ACC112 (cell line): ENCODE data around the gene SSRP1.

Source experiments
- H2AFZ ChIP-seq: fragments of 200-600 bp; sonication (generic); one replicate; pipeline ENCODE4 v1.6.0; 2017; ENCODE audit warnings: antibody characterized with exemption, low read length; ENCODE audit not compliant: unreplicated experiment
- H3K27ac ChIP-seq: fragments of 200-600 bp; sonication (generic); 2 replicates; pipeline ENCODE4 v1.5.1; 2014; ENCODE audit warnings: low read depth, mild to moderate bottlenecking, antibody characterized with exemption, low read length, moderate library complexity
- H3K27me3 ChIP-seq: fragments of 200-600 bp; sonication (generic); 2 replicates; pipeline ENCODE4 v1.6.1; 2014; ENCODE audit warnings: mild to moderate bottlenecking, antibody characterized with exemption, low read length, moderate library complexity, mixed read lengths; ENCODE audit not compliant: insufficient read depth
- H3K36me3 ChIP-seq: fragments of 200-600 bp; sonication (generic); 2 replicates; pipeline ENCODE4 v1.6.1; 2016; ENCODE audit warnings: mild to moderate bottlenecking, antibody characterized with exemption, low read length, moderate library complexity, mixed read lengths; ENCODE audit not compliant: insufficient read depth
- H3K4me1 ChIP-seq: fragments of 200-600 bp; sonication (generic); one replicate; pipeline ENCODE4 v1.6.1; 2016; ENCODE audit warnings: low read length, mixed read lengths; ENCODE audit not compliant: insufficient read depth, unreplicated experiment, control insufficient read depth
- H3K4me3 ChIP-seq: fragments of 200-600 bp; sonication (generic); 2 replicates; pipeline ENCODE4 v1.5.1; 2014; ENCODE audit warnings: mild to moderate bottlenecking, low read depth, low read length
- H3K79me2 ChIP-seq: fragments of 200-600 bp; sonication (generic); one replicate; pipeline ENCODE4 v1.6.0; 2016; ENCODE audit warnings: low read length; ENCODE audit not compliant: control insufficient read depth, unreplicated experiment, insufficient read depth

Gene SSRP1

GRCh38 chr11:57315491-57315890 lies 20.2 kb downstream of the SSRP1 start:
- peaks cover 25% of the 10 kb centered on the region for H3K79me2 ChIP-seq
- no peaks in the 10 kb centered on the region for H3K27me3 ChIP-seq
- no peak overlapping the region for H3K4me3 ChIP-seq
- no peak overlapping the region for H3K27ac ChIP-seq
- no peak overlapping the region for H2AFZ ChIP-seq
- H3K4me1 ChIP-seq = peaks cover 39% of the 10 kb centered on the region
- H3K36me3 ChIP-seq = peaks cover 11% of the 10 kb centered on the region; the same call in 1 of the 2 replicates

DNA sequence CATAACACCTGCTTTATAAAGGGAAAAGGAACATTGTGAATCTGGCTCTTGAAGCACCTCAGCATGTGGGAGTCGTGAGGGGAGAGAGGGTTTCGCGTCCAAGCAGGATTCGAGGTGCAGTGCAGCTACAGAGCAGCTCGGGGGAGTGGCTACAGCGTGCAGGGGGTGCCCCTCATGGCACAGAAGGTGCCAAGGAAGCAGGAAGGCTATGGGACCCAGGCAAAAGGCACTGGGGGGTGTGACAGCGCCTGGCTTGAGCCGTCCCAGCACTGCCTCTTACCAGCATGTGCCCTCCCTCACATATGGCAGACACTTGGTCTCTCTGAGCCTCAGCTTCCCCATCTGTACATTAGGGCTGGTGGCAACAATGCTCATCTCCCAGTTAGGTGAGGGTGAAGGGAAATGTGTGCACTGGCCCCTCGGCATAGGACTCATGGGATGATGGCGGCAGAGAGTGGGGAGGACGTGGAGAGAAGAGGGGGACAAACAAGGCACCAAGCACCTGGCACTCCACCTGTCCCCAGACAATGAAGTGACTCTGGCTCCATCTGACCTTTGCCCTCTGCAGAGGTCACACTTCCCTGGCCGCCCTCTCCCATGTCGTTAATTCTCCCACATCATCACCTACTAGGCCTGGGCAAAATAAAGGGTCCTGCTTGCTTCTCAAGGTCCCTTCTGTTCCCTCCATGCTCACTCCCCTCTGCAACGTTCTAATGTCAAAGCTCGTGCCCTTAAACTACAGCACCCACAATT lies 21.3 kb downstream of the SSRP1 start:
- Histone ChIP-seq H2AFZ (no peak overlapping the region), H3K36me3 (peaks cover 20% of the 10 kb centered on the region; the same call in 1 of the 2 replicates), H3K4me3 (no peak overlapping the region), H3K27me3 (no peaks in the 10 kb centered on the region), H3K27ac (no peak overlapping the region), H3K4me1 (peaks cover 50% of the 10 kb centered on the region), H3K79me2 (peaks cover 30% of the 10 kb centered on the region)

DNA sequence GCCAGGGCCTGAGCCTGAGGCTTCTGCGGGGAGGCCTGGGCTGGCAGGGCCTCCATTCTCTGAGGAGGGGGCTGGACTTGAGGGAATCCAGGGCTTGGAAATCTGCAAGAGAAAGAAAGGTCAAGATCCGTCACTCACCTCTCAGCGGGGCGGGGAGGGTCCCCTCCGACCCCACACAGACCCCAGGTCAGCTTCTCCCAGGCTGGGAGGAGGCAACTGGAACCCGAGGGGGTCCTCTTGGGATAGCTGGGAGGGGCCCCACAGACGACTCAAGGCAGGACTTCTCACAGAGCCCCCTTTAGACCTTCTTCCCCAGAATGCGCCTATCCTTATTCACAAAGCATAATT lies 21.9 kb downstream of the SSRP1 start:
- no peak overlapping the region for H3K27ac ChIP-seq
- peaks cover 55% of the 10 kb centered on the region for H3K4me1 ChIP-seq

DNA sequence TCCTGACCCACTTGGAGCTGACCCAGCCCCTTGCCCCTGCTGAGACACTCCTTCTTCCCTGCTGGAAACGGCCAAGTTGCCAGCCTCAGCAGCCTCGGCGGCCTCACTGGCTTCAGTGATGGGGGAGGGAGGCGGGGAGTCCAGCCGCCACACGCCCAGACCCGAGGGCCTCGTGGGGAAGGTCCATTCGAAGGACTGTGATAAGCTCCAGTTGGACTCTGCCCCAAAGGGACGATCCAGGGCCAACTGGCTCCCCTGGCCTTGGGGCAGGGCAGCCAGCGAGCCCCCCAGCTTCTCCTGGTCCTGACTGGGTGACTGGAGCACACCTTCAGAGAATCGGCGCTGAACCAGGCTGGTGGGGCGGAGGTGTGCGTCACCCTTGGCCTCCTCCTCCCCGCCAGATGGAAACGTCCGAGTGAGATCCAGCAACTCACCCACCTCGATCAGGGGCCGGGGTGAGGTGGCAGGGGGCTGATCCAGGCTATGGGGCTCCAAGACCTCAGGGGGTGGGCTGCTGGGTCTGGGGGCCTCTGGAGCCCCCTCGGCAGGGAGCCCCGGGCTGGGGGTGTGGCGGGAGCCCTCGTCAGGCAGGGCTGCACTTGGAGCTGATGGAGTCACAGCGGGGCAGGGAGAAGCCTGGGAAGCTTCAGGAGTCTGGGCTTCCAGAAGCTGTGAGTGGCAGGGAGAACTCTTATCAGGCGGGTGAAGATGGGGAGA lies 22.5 kb downstream of the SSRP1 start:
- no peaks in the 10 kb centered on the region for H3K27me3 ChIP-seq
- H3K4me1 ChIP-seq = peaks cover 56% of the 10 kb centered on the region
- peaks cover 29% of the 10 kb centered on the region for H3K79me2 ChIP-seq
- no peak overlapping the region for H3K27ac ChIP-seq
- no peak overlapping the region for H2AFZ ChIP-seq
- no peak overlapping the region for H3K4me3 ChIP-seq
- peaks cover 25% of the 10 kb centered on the region; the same call in 1 of the 2 replicates for H3K36me3 ChIP-seq

More for the DNA sequence above, 21.9 kb downstream of the SSRP1 start:
- H2AFZ ChIP-seq = no peak overlapping the region
- H3K4me3 ChIP-seq = no peak overlapping the region
- peaks cover 32% of the 10 kb centered on the region for H3K79me2 ChIP-seq
- H3K36me3 ChIP-seq = peaks cover 25% of the 10 kb centered on the region; the same call in 1 of the 2 replicates
- no peaks in the 10 kb centered on the region for H3K27me3 ChIP-seq

- Histone ChIP-seq H3K27me3 (no peaks in the 10 kb centered on the region), H3K4me1 (peaks cover 57% of the 10 kb centered on the region), H3K79me2 (peaks cover 29% of the 10 kb centered on the region), H3K4me3 (no peak overlapping the region), H3K27ac (no peak overlapping the region), H3K36me3 (peaks cover 28% of the 10 kb centered on the region; the same call in 1 of the 2 replicates), H2AFZ (no peak overlapping the region)
Measured at GRCh38 chr11:57312511-57313021, 23.1 kb downstream of the SSRP1 start.

DNA sequence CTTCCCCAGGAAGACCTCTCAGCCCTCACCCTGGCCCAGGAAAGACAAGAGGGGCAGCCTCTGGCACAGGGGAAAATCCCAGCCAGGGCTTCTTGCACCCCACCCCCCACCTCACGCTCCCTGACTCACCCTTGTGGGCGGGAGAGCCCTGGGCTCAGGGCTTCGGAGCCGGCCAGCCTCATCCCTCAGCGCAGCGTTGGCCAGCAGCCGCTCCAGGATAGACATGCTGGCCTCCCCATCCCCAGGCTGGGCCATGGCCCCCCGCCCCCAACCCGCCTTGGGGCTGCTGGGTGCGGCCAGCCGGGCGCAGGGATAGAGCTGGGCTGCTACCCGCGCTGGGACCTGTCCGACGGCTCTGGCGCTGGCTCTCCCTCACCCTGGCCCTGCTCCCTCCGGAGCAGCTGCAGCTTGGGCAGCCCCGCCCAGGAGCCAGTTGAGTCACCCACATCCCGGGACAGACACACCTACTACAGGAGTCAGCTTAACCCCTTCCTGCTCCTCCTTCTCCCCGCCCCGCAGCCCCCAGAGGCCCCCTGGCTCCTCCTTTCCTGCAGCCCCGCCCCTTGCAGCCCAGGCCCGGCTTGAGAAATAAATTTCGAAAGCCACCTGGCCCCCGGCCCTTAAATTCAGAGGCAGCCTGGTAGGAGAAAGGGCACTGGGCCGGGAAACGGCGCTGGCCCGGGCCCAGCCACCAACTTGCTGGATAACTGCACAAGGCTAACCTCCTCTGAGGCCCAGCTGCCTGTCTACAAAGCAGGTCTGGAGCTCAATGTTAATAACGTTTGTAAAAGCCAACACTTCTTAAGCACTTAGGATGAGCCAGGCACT lies 24.4 kb downstream of the SSRP1 start:
- H3K4me1 ChIP-seq = peaks cover 65% of the 10 kb centered on the region
- peaks cover 35% of the 10 kb centered on the region for H3K79me2 ChIP-seq
- H3K27me3 ChIP-seq = no peaks in the 10 kb centered on the region
- peak overlapping the region; percentile 79 for H3K27ac ChIP-seq
- H2AFZ ChIP-seq = no peak overlapping the region
- H3K4me3 ChIP-seq = peak overlapping the region; percentile 66
- H3K36me3 ChIP-seq = peaks cover 22% of the 10 kb centered on the region; the same call in 1 of the 2 replicates

- Histone ChIP-seq H3K36me3 (peaks cover 22% of the 10 kb centered on the region; the same call in 1 of the 2 replicates), H3K4me3 (peak overlapping the region; percentile 66), H3K79me2 (peaks cover 41% of the 10 kb centered on the region), H2AFZ (no peak overlapping the region), H3K27me3 (no peaks in the 10 kb centered on the region), H3K4me1 (peaks cover 64% of the 10 kb centered on the region), H3K27ac (peak overlapping the region; percentile 79)
Measured at GRCh38 chr11:57310630-57311086, 25.0 kb downstream of the SSRP1 start.

DNA sequence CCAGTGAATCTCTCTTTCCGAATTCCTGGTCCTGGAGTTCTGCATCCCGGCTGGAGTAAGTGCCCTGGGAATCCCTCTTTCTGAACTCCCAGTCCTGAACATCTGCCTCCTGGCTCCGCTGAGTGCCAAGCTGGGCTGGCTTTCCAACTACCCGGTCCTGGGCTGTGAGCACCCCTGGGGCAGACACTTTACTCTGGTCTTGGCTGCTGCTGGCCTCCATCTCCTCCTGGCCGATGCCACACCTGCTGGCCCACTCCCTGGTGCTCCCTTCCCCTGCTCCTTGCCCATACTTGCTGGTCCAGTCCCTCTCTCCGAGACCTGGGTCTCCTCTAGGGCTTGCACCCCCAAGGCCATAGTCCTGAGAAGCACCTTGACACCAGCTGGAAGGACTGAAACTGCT lies 25.6 kb downstream of the SSRP1 start:
- Histone ChIP-seq H3K79me2 (peaks cover 47% of the 10 kb centered on the region), H3K27ac (peak overlapping the region; percentile 79), H3K4me1 (peaks cover 67% of the 10 kb centered on the region), H3K36me3 (peaks cover 22% of the 10 kb centered on the region; the same call in 1 of the 2 replicates), H3K27me3 (no peaks in the 10 kb centered on the region), H3K4me3 (peak overlapping the region; percentile 66), H2AFZ (no peak overlapping the region)

GRCh38 chr11:57309106-57310059 lies 26.3 kb downstream of the SSRP1 start:
- Histone ChIP-seq H3K27ac (peak overlapping the region; percentile 79; the same call in 1 of the 2 replicates), H3K4me3 (peak overlapping the region; percentile 66; the same call in 1 of the 2 replicates), H3K36me3 (peaks cover 22% of the 10 kb centered on the region; the same call in 1 of the 2 replicates), H3K79me2 (peaks cover 51% of the 10 kb centered on the region), H3K27me3 (no peaks in the 10 kb centered on the region), H2AFZ (no peak overlapping the region), H3K4me1 (peaks cover 74% of the 10 kb centered on the region)
